WTC11 (cell line): ENCODE results near the gene UAP1. TPM values are rescaled to one million over a fixed set of nuclear protein-coding genes. Genes with fewer than 3 reads are reported as not detected.

Source experiments
- ATAC-seq: fragments of 200-7000 bp; cut with Tn5 transposase; 2 replicates; pipeline ENCODE4 v1.10.0; 2021; ENCODE audit warnings: mild to moderate bottlenecking, moderate library complexity
- CTCF ChIA-PET: fragments of 300-600 bp; sonication (Branson Sonifier 250); formaldehyde crosslinking; loops from one replicate; lab custom pipeline; 2021; ENCODE audit warnings: antibody characterized with exemption; lab: Charles Lee
- POLR2A ChIA-PET: fragments of 350-600 bp; sonication (Branson Sonifier 250); formaldehyde crosslinking; loops from one replicate; lab custom pipeline; 2021; ENCODE audit warnings: antibody characterized with exemption; lab: Charles Lee
- DNase-seq: peaks from one replicate; pipeline ENCODE4 v3.0.0; 2021; ENCODE audit warnings: low spot score
- H3K27ac Mint-ChIP-seq: 2 replicates; pipeline ENCODE4 v1.8.0; 2021; ENCODE audit warnings: mixed read lengths
- H3K27me3 Mint-ChIP-seq: 2 replicates; pipeline ENCODE4 v1.8.0; 2021; ENCODE audit warnings: low read depth, mild to moderate bottlenecking, moderate library complexity, mixed read lengths
- H3K36me3 Mint-ChIP-seq: 2 replicates; pipeline ENCODE4 v1.8.0; 2021; ENCODE audit warnings: mixed read lengths
- H3K4me1 Mint-ChIP-seq: 2 replicates; pipeline ENCODE4 v1.8.0; 2022; ENCODE audit warnings: mixed read lengths
- H3K4me3 Mint-ChIP-seq: 2 replicates; pipeline ENCODE4 v1.8.0; 2021; ENCODE audit warnings: mild to moderate bottlenecking, moderate library complexity, mixed read lengths
- H3K9me3 Mint-ChIP-seq: 2 replicates; pipeline ENCODE4 v1.8.0; 2021; ENCODE audit warnings: mixed read lengths
- ATF1 ChIP-seq: sonication (generic); formaldehyde crosslinking; IDR thresholded peaks from 2 replicates; pipeline ENCODE4 v1.8.1; 2023; ENCODE audit warnings: mild to moderate bottlenecking, moderate library complexity, missing genetic modification reagents
- CREB1 ChIP-seq: sonication (generic); formaldehyde crosslinking; IDR thresholded peaks from 2 replicates; pipeline ENCODE4 v1.8.0; 2023; ENCODE audit warnings: mild to moderate bottlenecking, missing genetic modification reagents
- CREM ChIP-seq: sonication (generic); formaldehyde crosslinking; IDR thresholded peaks from 2 replicates; pipeline ENCODE4 v1.8.1; 2022; ENCODE audit warnings: mild to moderate bottlenecking, missing genetic modification reagents, moderate library complexity
- E2F5 ChIP-seq: sonication (generic); formaldehyde crosslinking; IDR thresholded peaks from 2 replicates; pipeline ENCODE4 v1.8.1; 2022; ENCODE audit warnings: mild to moderate bottlenecking, moderate library complexity, missing genetic modification reagents
- ETV6 ChIP-seq: sonication (generic); formaldehyde crosslinking; IDR thresholded peaks from 2 replicates; pipeline ENCODE4 v1.8.1; 2022; ENCODE audit warnings: mild to moderate bottlenecking, missing genetic modification reagents
- FOXP1 ChIP-seq: sonication (generic); formaldehyde crosslinking; IDR thresholded peaks from 2 replicates; pipeline ENCODE4 v1.8.0; 2022; ENCODE audit warnings: missing genetic modification reagents, mild to moderate bottlenecking, moderate library complexity, borderline replicate concordance
- GABPB1 ChIP-seq: sonication (generic); formaldehyde crosslinking; IDR thresholded peaks from 2 replicates; pipeline ENCODE4 v1.8.1; 2023; ENCODE audit warnings: mild to moderate bottlenecking, missing genetic modification reagents
- GRHL2 ChIP-seq: fragments of 250-450 bp; sonication (Bioruptor Pico); IDR thresholded peaks from 2 replicates; pipeline ENCODE4 v1.8.0; 2022; ENCODE audit warnings: mild to moderate bottlenecking, moderate library complexity; ENCODE audit not compliant: insufficient replicate concordance, severe bottlenecking
- HMGXB4 ChIP-seq: sonication (generic); formaldehyde crosslinking; IDR thresholded peaks from 2 replicates; pipeline ENCODE4 v1.8.1; 2023; ENCODE audit warnings: mild to moderate bottlenecking, moderate library complexity, missing genetic modification reagents
- MAX ChIP-seq: sonication (generic); formaldehyde crosslinking; IDR thresholded peaks from 2 replicates; pipeline ENCODE4 v1.8.0; 2022; ENCODE audit warnings: mild to moderate bottlenecking, missing genetic modification reagents
- NFYB ChIP-seq: sonication (generic); formaldehyde crosslinking; conservative IDR thresholded peaks from 2 replicates; pipeline ENCODE4 v1.8.0; 2022; ENCODE audit warnings: low read depth, missing genetic modification reagents
- NR2C2 ChIP-seq: sonication (generic); formaldehyde crosslinking; IDR thresholded peaks from 2 replicates; pipeline ENCODE4 v1.8.0; 2022; ENCODE audit warnings: mild to moderate bottlenecking, missing genetic modification reagents
- RELA ChIP-seq: sonication (generic); formaldehyde crosslinking; IDR thresholded peaks from 2 replicates; pipeline ENCODE4 v1.8.1; 2022; ENCODE audit warnings: missing genetic modification reagents, mild to moderate bottlenecking, borderline replicate concordance
- SMAD4 ChIP-seq: sonication (generic); formaldehyde crosslinking; IDR thresholded peaks from 2 replicates; pipeline ENCODE4 v1.8.0; 2022; ENCODE audit warnings: mild to moderate bottlenecking, missing genetic modification reagents
- SP1 ChIP-seq: sonication (generic); formaldehyde crosslinking; conservative IDR thresholded peaks from 2 replicates; pipeline ENCODE4 v1.8.1; 2022; ENCODE audit warnings: missing genetic modification reagents
- TEAD4 ChIP-seq: sonication (generic); formaldehyde crosslinking; IDR thresholded peaks from 2 replicates; pipeline ENCODE4 v1.8.0; 2022; ENCODE audit warnings: mild to moderate bottlenecking, missing genetic modification reagents
- ZNF121 ChIP-seq: sonication (generic); formaldehyde crosslinking; IDR thresholded peaks from 2 replicates; pipeline ENCODE4 v1.8.0; 2023; ENCODE audit warnings: missing genetic modification reagents
- ZNF219 ChIP-seq: sonication (generic); formaldehyde crosslinking; IDR thresholded peaks from 2 replicates; pipeline ENCODE4 v1.8.0; 2023; ENCODE audit warnings: missing genetic modification reagents, mild to moderate bottlenecking, borderline replicate concordance
- ZNF263 ChIP-seq: sonication (generic); formaldehyde crosslinking; IDR thresholded peaks from 2 replicates; pipeline ENCODE4 v1.8.1; 2022; ENCODE audit warnings: low read depth, mild to moderate bottlenecking, moderate library complexity, missing genetic modification reagents
- ZNF532 ChIP-seq: fragments of 250-450 bp; sonication (Bioruptor Pico); IDR thresholded peaks from 2 replicates; pipeline ENCODE4 v1.9.0; 2021; ENCODE audit warnings: mild to moderate bottlenecking, borderline replicate concordance
- total RNA-seq: library from RNA; stranded (reverse); gene quantifications from 3 replicates; pipeline ENCODE4 v1.2.3, GENCODE V29; 2021
- TF ChIP-seq, protein P1 (sequence below): sonication (generic); formaldehyde crosslinking; IDR thresholded peaks from 2 replicates; pipeline ENCODE4 v1.8.0; 2022; ENCODE audit warnings: mild to moderate bottlenecking, missing genetic modification reagents
- TF ChIP-seq, protein P2 (sequence below): sonication (generic); formaldehyde crosslinking; IDR thresholded peaks from 2 replicates; pipeline ENCODE4 v1.8.0; 2022; ENCODE audit warnings: missing genetic modification reagents

UAP1 gene
- total RNA-seq, 1 experiment from 2014 or later, result 31.1 TPM

DNA sequence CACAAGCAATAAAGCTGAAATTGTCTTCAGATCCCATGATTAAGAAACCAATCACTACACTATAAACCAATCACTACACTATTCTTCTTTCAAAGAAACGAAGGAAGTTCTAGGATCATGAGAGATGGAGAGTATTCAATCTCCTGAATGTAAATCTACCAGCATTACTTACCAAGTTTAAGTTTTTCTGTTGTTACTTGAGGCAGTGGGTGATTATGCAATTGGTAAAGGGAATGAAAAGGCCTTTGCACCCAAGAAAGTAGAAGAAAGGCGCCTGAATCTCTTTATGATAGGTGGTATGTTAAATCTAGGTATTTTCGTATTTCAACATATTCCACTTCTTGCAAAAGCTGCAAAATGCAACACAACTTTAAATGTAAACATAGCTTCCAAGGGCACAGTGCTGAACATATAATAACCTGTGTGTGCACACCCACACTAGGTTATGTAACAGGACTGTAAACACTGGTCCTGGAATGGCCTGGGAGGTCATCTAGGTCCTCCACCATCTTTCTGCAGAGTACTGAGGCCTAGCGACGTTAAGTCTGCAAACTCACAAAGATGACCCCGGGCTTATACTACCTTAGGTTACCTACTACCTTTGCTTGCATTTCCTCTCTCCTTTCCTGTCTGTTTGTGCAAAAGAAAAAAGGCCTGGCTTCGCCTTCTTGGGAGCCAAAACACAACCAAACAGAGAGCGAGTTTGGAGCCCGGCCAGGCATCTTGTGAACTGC is 1.1 kb upstream of the UAP1 start:
- no peaks in the 10 kb centered on the region for H3K36me3 Mint-ChIP-seq
- POLR2A ChIA-PET, result no interaction called here
- DNase-seq (no peak), ATAC-seq (no peak; the same call in 1 of the 2 replicates)
- no peaks in the 10 kb centered on the region for H3K9me3 Mint-ChIP-seq
- peak overlapping the region; percentile 95 for H3K27ac Mint-ChIP-seq
- TF ChIP-seq, protein P1, sequence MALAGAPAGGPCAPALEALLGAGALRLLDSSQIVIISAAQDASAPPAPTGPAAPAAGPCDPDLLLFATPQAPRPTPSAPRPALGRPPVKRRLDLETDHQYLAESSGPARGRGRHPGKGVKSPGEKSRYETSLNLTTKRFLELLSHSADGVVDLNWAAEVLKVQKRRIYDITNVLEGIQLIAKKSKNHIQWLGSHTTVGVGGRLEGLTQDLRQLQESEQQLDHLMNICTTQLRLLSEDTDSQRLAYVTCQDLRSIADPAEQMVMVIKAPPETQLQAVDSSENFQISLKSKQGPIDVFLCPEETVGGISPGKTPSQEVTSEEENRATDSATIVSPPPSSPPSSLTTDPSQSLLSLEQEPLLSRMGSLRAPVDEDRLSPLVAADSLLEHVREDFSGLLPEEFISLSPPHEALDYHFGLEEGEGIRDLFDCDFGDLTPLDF (CRISPR knock-in tag), result no peak
- TF ChIP-seq GABPB1, result peak; percentile 81
- H3K27me3 Mint-ChIP-seq, result peaks cover 9% of the 10 kb centered on the region
- CTCF ChIA-PET, result no interaction called here
- peaks cover 23% of the 10 kb centered on the region for H3K4me1 Mint-ChIP-seq
- peak overlapping the region; percentile 85 for H3K4me3 Mint-ChIP-seq

- Mint-ChIP-seq H3K27ac (peak overlapping the region; percentile 95), H3K4me3 (peak overlapping the region; percentile 86), H3K4me1 (peaks cover 23% of the 10 kb centered on the region), H3K36me3 (peaks cover 3% of the 10 kb centered on the region; the same call in 1 of the 2 replicates), H3K27me3 (peaks cover 9% of the 10 kb centered on the region), H3K9me3 (no peaks in the 10 kb centered on the region)
- DNase-seq (peak; percentile 98), ATAC-seq (peak; percentile 97)
- CTCF ChIA-PET, result no interaction called here
- POLR2A ChIA-PET, result interaction anchor here (0.6 to 1.0 kb wide), 2 partner anchors 12 to 262 kb away, joined by 3 to 4 read pairs; no protein-coding TSS in a partner anchor
- TF ChIP-seq CREM (CRISPR knock-in tag) (peak; percentile 56; the same call in 1 of the 2 replicates), ATF1 (CRISPR knock-in tag) (0 out of 2 replicates have a peak, but pooled peaks have one; percentile 17), GRHL2 (CRISPR knock-in tag) (no peak), SMAD4 (CRISPR knock-in tag) (no peak), CREB1 (no peak), SP1 (CRISPR knock-in tag) (peak; percentile 73; the same call in 1 of the 2 replicates), FOXP1 (CRISPR knock-in tag) (no peak), HMGXB4 (CRISPR knock-in tag) (no peak), RELA (no peak), ZNF121 (peak; percentile 77), MAX (CRISPR knock-in tag) (peak; percentile 25), NR2C2 (CRISPR knock-in tag) (no peak), ZNF219 (no peak), TEAD4 (CRISPR knock-in tag) (no peak), ZNF532 (CRISPR knock-in tag) (no peak), ETV6 (CRISPR knock-in tag) (no peak), E2F5 (CRISPR knock-in tag) (peak; percentile 64; the same call in 1 of the 2 replicates), NFYB (peak; percentile 34; the same call in 1 of the 2 replicates), ZNF263 (CRISPR knock-in tag) (no peak)
- TF ChIP-seq, protein P2, sequence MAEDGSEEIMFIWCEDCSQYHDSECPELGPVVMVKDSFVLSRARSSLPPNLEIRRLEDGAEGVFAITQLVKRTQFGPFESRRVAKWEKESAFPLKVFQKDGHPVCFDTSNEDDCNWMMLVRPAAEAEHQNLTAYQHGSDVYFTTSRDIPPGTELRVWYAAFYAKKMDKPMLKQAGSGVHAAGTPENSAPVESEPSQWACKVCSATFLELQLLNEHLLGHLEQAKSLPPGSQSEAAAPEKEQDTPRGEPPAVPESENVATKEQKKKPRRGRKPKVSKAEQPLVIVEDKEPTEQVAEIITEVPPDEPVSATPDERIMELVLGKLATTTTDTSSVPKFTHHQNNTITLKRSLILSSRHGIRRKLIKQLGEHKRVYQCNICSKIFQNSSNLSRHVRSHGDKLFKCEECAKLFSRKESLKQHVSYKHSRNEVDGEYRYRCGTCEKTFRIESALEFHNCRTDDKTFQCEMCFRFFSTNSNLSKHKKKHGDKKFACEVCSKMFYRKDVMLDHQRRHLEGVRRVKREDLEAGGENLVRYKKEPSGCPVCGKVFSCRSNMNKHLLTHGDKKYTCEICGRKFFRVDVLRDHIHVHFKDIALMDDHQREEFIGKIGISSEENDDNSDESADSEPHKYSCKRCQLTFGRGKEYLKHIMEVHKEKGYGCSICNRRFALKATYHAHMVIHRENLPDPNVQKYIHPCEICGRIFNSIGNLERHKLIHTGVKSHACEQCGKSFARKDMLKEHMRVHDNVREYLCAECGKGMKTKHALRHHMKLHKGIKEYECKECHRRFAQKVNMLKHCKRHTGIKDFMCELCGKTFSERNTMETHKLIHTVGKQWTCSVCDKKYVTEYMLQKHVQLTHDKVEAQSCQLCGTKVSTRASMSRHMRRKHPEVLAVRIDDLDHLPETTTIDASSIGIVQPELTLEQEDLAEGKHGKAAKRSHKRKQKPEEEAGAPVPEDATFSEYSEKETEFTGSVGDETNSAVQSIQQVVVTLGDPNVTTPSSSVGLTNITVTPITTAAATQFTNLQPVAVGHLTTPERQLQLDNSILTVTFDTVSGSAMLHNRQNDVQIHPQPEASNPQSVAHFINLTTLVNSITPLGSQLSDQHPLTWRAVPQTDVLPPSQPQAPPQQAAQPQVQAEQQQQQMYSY, result no peak
These were observed 396 bp upstream of the UAP1 start for GRCh38 chr1:162561037-162561615.
